Measurements from ENCODE around the gene CDC42EP4.

The CDC42EP4 gene

DNA sequence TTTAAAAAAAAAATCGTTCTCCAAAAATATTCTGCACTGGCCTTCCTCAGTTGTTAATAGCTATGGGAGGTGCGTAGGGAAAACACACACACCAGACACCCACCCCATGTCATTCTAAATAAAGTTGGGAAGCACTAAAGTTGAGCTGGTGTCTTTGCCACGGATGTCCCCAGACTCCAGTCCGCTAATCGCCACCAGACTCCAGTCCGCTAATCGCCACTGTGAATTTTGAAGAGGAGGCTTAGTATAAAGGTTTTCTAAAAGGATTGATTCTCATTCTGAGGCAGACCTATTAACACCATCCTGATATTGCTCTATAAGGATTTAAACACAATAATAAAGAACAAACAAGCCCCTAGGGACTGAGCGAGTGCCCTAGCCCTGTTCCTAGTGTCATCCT, 27.4 kb downstream of the CDC42EP4 start:
- DNase-seq (ENCODE audit: low spot score) = no peak
- no peak overlapping the region for H3K4me3 ChIP-seq
- peak overlapping the region in 1 of 2 donors; percentile 75 for H3K27ac ChIP-seq
- TF ChIP-seq, protein P1, sequence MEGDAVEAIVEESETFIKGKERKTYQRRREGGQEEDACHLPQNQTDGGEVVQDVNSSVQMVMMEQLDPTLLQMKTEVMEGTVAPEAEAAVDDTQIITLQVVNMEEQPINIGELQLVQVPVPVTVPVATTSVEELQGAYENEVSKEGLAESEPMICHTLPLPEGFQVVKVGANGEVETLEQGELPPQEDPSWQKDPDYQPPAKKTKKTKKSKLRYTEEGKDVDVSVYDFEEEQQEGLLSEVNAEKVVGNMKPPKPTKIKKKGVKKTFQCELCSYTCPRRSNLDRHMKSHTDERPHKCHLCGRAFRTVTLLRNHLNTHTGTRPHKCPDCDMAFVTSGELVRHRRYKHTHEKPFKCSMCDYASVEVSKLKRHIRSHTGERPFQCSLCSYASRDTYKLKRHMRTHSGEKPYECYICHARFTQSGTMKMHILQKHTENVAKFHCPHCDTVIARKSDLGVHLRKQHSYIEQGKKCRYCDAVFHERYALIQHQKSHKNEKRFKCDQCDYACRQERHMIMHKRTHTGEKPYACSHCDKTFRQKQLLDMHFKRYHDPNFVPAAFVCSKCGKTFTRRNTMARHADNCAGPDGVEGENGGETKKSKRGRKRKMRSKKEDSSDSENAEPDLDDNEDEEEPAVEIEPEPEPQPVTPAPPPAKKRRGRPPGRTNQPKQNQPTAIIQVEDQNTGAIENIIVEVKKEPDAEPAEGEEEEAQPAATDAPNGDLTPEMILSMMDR (IDR thresholded peaks at IDR 0.05) = no peak

DNA sequence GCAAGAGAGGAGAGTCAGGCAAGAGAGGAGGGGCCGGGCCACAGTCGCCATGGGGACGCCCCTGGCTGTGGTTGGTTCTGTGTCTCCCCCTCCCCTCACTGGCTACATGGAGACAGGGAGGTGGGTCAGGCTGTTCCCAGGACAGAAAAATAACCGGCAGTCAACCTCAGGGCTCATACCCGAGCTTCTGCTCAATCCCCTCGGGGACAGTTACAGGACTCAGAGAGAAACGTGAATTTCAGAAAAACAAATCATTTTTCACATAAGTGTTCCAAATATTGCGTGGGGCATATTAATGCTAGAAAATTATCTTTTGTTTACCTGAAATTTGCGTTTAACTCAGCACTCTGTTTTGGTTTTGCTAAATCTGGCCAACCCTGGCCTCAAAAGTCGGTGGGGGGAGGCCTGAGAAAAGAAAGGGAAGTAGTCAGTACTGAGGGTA, 27.9 kb downstream of the CDC42EP4 start:
- no peak for DNase-seq (ENCODE audit: low spot score)
- TF ChIP-seq, protein P1 (IDR thresholded peaks at IDR 0.05) = no peak
- Histone ChIP-seq H3K4me3 (no peak overlapping the region), H3K27ac (peak overlapping the region; percentile 61 to 75)

DNA sequence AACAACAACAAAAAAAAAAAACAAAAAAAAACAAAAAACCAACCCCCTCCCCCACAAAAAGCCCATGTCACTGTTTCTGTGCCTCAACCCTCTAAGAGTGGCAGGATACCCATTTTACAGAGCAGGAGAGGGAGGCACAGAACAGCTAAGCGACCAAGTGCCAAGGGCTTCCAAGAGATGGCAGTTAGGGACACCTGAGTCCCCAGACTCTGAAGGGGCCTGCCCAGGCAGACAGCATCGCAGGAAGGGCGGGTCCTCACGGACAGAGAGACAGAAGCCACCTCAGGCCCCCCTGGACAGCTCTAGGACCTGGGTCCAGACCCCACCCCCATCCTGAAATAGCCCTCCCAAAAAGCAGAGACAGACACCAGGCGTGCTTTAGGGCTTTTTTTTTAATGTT, 28.6 kb downstream of the CDC42EP4 start:
- no peak overlapping the region for H3K4me3 ChIP-seq
- no peak for DNase-seq (ENCODE audit: low spot score)
- TF ChIP-seq, protein P1 (IDR thresholded peaks at IDR 0.05) = no peak
- peak overlapping the region; percentile 61 to 75 for H3K27ac ChIP-seq

DNA sequence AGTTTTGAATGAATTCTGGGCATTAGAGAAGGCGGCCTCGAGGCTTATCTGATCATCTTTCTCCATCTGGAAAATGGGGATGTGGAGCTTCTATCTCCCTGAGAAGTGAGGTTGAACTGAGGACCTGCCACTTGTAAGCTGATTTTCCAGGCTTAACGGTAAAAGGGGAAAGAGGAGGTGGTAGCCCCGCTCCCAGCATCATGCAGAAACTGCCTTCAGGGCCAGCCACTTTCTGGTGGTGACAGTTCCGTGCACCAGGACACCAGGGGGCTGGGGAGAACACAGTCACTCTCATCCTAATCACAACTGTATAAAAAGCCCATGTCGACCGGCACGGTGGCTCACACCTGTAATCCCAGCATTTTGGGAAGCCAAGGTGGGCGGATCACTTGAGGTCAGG, 29.2 kb downstream of the CDC42EP4 start:
- no peak overlapping the region for H3K4me3 ChIP-seq
- DNase-seq (ENCODE audit: low spot score) = no peak
- TF ChIP-seq, protein P1 (IDR thresholded peaks at IDR 0.05) = no peak
- no peak overlapping the region for H3K27ac ChIP-seq

DNA sequence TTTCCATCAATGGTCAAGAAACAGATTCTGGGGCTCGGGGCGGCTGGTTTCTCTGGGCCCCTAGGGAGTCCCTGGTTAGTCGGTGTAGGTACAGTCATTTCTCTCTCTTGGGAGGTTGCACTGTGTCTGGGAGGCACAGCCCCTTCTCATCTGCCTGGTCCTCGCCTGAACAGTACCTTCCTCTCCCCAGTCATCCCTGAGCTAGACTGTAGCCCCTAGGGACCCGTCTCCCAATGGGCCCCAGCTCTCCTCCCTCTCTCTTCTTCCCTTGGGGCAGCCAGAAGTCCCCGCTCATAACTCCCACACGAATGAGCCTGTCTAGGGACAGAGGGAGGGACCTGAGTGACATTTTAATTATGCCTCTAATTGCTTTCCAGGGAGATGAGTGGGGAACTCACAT, 29.9 kb downstream of the CDC42EP4 start:
- peak overlapping the region in 1 of 2 donors; percentile 20 for H3K27ac ChIP-seq
- TF ChIP-seq, protein P1 (IDR thresholded peaks at IDR 0.05) = no peak
- no peak for DNase-seq (ENCODE audit: low spot score)

DNA sequence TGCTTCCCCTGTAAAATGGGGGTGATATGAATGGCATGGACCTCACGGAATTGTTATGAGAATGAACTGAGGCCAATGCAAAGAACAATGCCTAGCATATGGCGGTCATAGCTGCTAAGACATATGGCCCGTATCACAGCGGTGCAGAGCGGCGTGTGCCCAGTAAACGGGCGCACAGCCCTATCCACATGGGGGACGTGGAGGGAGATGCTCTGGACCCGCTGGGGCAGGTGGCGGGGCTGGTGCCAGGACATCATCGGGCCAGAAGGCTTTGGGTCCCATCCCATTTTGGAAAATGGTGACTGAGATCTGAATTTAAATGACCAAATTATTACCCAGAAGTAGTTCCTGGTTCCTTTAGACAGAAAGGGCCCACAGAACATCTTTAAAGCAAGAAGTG, 31.6 kb downstream of the CDC42EP4 start:
- no peak overlapping the region for H3K27ac ChIP-seq
- DNase-seq (ENCODE audit: low spot score) = no peak

More for the DNA sequence above, 29.9 kb downstream of the CDC42EP4 start:
- H3K4me3 ChIP-seq = no peak overlapping the region

DNA sequence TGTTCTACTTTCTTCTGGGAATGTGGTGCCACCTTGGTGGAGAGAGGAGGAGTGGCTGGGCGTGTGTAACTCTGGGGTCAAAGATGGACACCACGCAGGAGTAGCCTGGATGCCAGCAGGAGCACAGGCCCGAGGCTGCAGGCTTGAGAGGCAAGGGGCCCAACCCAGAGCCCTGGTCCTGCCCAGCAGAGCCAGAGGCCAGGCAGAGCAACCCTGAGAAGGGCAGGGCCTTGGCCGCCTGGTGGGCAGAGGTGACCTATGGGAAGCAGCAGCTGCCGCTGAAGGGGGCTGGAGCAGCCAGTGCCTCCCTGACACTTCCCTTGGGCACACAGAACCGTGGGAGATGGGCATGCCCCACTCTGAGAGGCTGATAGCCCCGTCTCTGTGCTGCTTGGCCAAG, 32.1 kb downstream of the CDC42EP4 start:
- no peak for DNase-seq (ENCODE audit: low spot score)

More for the DNA sequence above, 31.6 kb downstream of the CDC42EP4 start:
- no peak overlapping the region for H3K4me3 ChIP-seq
- TF ChIP-seq, protein P1 (IDR thresholded peaks at IDR 0.05) = no peak

More for the DNA sequence above, 32.1 kb downstream of the CDC42EP4 start:
- no peak overlapping the region for H3K27ac ChIP-seq
- TF ChIP-seq, protein P1 (IDR thresholded peaks at IDR 0.05) = no peak
- no peak overlapping the region for H3K4me3 ChIP-seq
